Activated T-cell treated with anti-CD3 and anti-CD28 coated beads, Interleukin-2, amount 50 U/mL, for 48 hours (primary cell): ENCODE measurements around the gene RHBDL3.
A peak's percentile ranks its signal among the peaks of the same experiment; 100 is the strongest.
"Not testable (repeated sequence)": the region's sequence is repeated elsewhere in the genome, so short reads cannot be mapped to it uniquely, and the experiment has no call there.

Experiments
- DNase-seq, 2 experiments: peaks; one replicate each; pipeline ENCODE4 v3.0.0-alpha.2; 2020

The RHBDL3 gene

DNA sequence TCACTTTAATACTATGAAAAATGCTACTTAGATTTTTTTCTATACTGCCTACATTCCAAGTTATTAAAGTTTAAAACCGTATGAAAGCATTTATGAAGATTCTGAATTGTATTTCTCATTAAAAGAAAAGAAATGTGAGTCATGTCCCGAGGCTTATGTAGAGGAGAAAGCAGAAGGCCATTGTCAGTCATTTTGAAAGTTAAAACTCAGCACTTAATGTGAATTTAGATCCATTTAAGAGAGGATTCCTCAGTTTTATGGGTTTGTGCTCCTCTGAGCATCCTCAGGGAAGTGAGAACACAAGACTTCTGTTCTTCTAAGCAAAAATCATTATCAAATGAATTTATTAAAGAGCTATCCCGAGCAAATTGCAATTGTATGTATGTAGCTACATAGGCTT is 64.5 kb downstream of the RHBDL3 start:
- no peak for DNase-seq

GRCh38 chr17:32331243-32332040 is 65.8 kb downstream of the RHBDL3 start:
- DNase-seq, result no peak

DNA sequence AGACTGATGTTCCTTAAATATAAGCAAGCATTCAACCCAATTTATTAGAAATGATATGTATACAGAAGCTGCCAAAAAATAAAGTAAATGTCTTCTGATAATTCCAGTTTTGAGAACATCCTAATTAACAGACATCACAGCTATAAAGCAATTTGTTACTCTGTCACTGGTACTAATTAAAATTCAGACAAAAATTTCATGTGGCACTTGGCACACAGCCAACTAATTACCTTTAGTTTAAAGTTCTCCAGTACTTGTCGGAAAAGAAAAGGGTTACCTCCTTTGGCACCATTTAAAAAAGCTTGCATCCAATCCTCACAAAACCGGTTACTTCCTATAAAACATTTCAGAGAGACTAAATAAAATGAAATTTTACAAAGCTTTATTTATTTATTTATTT is 67.6 kb downstream of the RHBDL3 start:
- DNase-seq, result no peak

DNA sequence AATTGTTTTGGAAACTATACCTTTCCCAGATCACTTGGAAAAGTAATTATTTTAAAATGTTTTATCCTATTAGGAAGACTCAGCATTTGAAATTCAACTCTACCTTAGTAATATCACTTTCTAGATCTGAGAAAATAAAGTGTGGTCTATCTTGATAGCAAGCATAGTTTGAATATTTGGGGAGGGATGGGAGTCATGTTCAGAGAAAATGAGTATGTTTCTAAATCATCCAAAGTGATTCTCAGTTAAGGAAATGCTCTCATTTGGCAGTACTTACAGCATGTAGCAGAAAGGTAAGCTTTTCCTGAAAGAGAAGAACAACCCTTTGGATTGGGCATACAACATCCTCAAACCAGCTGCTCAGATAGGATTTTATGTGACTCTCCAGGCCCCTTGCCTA is 69.4 kb downstream of the RHBDL3 start:
- DNase-seq, result no peak

DNA sequence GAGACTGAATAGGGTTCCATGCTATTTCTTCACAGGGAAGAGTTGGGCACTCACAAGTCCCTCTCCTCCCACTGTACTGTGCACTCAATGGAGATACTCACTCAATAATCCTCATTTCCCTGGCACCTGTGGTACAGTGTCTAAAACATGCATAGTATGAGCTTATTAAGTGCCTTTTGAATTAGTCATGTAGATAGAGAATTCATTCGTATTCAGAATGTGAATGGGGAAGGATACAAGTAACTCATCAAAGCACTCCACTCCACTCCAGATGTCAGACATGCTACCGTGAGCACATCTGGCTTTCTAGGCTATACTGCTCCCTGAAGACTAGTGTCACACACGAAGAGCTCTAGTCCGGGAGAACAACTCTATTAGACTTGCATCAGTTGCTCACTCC is 70.1 kb downstream of the RHBDL3 start:
- DNase-seq, result no peak

- peak; percentile 60 to 69 for DNase-seq
Measured at GRCh38 chr17:32341141-32341856, 75.7 kb downstream of the RHBDL3 start.

- DNase-seq, result peak; percentile 90 to 92
Measured at GRCh38 chr17:32341857-32342602, 76.4 kb downstream of the RHBDL3 start, which contains the start of gene C17orf75. TSS of gene C17orf75 (minus strand) at chr17:32342173. CDS start at chr17:32342139, 34 bp downstream.

DNA sequence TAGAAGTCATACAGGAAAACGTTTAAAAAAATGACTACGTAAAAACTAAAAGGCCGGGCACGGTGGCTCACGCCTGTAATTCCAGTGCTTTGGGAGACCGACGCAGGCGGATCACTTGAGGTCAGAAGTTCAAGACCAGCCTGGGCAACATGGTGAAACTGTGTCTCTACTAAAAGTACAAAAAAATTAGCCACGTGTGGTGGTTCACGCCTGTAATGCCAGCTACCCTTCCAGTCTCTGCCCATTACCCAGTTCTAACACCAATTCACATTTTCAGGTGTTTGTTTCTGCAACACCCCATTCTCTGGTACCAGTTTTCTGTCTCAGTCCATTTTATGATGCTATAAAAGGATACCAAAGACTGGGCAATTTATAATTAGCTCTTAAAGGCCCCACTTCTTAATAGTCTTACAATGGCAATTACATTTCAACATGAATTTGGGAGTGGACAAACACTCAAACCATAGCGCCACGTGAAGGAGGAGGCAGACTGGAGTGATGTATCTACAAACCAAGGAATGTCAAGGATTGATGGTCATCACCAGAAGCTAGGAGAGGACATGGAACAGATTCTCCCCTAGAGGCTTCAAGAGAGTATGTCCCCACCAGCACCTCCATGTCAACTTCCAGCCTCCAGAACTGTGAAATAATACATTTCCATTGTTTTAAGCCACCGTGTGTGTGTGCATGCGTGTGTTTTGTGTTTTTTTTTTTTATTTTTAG is 77.1 kb downstream of the RHBDL3 start:
- peak in 1 of 2 experiments; percentile 18 for DNase-seq

- DNase-seq, result no peak
Measured at GRCh38 chr17:32345951-32346600, 80.4 kb downstream of the RHBDL3 start.

DNA sequence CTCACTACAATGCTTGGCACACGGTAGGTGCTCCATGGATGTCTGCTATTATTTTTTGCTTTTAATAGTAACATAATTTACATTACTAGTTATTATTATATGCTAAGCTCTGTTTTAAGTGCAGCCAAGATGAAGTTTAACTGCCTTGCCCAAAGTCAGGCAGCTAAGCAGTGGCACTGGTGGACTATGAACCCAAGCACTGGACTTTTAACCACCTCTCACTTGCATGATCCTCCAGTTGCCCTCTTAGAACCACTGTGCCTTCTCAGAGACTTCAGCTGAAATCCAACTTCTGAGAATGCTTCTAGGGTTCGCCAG is 82.8 kb downstream of the RHBDL3 start:
- DNase-seq, result no peak

DNA sequence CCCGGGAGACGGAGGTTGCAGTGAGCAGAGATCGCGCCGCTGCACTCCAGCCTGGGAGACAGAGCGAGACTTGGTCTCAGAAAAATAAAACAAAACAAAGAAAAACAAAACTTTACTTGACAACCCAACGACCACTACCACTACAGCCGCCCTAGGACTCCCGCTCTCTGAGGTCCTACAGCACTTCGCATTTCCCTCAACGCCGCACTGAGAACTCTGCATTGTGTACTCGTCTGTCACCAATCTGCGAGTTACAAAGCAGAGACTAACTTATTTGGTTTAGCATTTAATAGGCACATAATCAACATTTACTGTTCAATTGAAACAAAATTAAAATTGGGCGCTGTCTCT is 83.8 kb downstream of the RHBDL3 start:
- DNase-seq, result peak; percentile 41 to 46

- peak; percentile 97 to 98 for DNase-seq
Measured at GRCh38 chr17:32349854-32350665, 84.4 kb downstream of the RHBDL3 start, which contains the start of gene ZNF207. TSS of gene ZNF207 (plus strand) at chr17:32350157. CDS start at chr17:32350286, 129 bp downstream.

DNA sequence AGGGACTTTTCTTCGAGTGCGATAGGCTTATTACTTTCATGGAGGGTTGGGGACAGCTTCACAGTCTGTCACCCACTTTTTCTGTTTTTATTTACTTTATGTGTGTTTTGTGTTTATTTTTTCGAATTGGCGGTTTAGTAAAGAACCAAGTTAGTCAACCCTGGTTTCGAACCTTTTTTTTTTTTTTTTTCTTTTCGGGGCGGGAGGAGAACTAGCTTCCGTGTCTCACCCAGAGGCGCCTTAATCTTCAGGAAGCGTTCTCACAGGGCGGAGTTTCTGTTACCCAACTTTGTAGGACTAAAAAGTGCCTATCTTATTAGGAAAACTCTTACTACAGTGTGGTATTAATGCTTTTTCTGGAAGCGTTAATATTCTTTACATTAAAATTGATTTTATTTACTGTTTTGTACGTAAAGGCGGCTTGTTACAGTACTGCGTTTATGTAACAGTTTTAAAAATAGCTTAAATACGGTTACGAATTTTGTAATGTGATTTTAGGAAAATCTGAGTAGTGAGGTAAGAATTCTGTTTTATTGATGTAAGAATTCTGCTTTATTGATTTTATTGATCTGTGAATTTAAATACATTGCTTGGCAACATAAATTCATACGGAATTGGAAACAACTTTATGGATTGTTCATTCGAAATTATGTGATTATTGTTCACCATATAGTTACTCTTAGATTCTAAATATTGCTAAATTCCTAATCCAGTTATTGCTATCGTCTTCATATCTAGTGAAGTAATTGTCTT is 85.2 kb downstream of the RHBDL3 start:
- no peak for DNase-seq

GRCh38 chr17:32352734-32353133 is 87.1 kb downstream of the RHBDL3 start:
- DNase-seq, result not testable (repeated sequence)

DNA sequence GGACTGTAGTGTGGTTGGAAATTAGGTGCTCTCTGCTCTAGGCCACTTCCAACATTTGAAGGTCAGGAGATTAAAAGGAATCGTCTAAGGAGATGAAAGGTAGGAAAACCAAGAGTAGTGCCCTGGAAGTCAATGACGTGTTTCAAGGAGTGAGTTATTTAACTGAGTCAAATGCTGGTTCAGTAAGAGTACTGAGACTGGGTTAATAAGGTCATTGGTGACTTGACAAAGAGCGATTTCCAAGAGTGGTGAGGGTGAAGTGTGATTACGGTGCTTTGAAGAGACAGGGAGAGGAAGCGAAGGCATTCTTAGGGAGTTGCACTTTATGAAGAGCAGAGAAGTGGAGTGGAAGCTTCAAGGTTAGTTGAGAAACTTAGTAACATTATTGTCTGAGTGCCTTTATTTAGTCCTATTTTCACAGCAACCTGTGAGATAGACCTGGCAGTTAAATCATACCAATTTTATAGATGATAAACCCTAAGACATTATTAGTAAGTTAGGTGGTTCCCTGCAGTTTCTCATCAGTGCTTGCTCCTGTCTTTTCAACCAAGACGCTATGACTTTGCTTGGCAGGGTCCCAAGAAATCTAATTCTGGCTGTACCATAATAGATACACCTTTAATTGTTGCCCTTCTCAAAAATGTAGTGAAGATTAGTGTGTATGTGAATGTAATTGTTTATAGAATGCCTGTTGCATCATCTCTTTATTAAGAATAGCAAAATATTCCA is 90.2 kb downstream of the RHBDL3 start:
- DNase-seq, result no peak

DNA sequence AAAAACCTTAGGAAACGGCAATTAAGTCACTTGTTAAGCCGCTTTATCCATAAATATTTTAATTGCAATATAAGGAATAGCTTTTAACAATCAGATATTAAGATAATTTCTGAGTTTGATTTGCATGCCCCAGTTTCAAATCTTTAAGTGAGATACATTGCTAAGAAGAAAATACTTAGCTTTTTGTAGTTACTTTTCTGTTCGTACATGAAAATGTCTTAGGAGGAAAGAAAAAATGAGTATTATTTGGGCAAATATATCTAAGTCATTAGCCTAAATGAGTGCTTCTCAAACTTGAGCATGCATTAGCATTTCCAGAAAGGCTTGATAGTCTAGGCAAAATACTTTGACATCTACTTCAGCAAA is 90.7 kb downstream of the RHBDL3 start:
- no peak for DNase-seq

GRCh38 chr17:32356750-32357149 is 91.1 kb downstream of the RHBDL3 start:
- no peak for DNase-seq

DNA sequence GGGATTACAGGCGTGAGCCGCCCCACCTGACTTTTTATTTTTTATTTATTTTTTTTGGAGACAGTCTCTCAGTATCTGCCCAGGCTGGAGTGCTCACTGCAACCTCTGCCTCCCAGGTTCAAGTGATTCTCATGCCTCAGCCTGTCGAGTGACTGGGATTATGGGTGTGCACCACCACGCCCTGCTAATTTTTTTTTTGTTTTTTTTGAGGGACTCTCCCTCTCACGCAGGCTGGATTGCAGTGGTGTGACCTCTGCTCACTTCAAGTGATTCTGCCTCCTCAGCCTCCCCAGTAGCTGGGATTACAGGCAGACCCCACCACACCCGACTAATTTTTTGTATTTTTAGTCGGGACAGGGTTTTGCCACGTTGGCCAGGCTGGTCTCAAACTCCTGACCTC is 92.0 kb downstream of the RHBDL3 start:
- DNase-seq, result no peak

DNA sequence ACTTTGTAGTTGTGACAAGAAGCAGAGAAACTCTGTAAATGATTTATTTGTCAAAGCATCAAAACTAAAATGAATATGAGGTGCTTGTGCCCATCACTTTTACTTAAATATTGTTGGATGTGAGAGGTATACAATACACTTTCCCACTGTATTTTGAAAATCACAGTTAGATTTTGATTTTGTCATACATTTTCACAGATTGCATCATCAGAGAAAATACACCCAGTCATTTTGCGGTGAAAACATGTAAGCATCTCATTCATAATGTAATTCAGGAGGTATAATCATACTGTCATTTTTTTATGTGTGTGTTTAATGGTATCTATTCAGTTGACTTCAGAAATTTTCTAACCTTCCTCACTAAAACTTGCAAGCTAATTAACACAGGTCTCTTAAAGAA is 95.6 kb downstream of the RHBDL3 start:
- no peak for DNase-seq

DNA sequence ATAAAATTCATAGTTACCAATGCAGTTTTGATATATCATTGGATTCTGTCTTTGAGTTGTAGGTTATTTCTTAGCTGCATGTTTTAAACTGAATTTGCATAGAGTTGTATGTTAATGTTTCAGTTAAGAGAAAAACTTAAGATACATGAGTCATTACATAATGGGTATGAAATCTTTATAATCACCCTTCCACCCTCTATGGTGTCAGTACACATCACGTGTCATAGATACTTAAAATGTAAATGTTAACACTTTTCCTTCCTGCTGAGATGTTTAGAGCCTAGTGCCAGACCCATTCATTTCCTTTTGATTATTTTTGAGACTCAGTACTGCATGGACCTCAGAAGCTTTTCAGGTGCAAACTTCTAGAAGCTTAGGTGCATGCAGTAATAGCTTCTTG is 104.8 kb downstream of the RHBDL3 start:
- DNase-seq, result no peak
